ENCODE results near the gene B3GAT3.

DNA sequence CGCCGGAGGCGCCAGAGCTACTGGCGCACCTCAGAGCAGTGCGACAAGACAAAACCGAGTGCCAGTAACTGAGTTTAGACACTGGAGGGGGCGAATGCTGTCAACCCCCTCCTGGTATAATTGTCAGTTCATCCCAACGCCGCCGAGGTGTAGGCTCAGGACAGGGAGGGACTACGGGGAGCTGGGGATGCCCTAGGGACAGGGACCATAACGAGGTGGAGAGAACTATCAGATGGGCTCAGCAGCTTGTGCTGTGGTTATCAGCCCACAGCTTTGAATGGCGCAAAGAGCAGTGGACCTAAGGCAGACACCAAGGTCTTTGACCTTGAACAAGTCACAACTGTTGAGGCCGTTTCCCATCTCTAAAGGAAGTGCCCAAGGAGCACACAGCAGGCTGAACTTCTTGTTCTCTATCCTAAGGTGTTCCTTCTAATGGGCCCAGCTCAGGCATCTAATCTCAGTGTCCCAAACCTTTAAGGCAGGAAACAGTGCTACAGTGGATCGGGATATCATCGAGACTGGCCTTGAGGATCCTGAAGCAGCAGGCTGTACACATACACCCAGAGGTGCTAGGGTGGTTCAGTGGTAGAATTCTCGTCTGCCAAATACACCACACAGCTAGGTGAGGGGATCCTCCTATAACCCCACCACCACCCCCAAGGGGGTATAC is 29.5 kb downstream of the B3GAT3 start:
- TF ChIP-seq CTCF (IDR thresholded peaks at IDR 0.05) (no peak), POLR2A (IDR thresholded peaks at IDR 0.05) (no peak)
